GM20431 (cell line): Measurements from ENCODE around the gene OTX1.
"Not testable (repeated sequence)": the region's sequence is repeated elsewhere in the genome, so short reads cannot be mapped to it uniquely, and the experiment has no call there.

Experiments used
- in situ Hi-C: fragments of 300-500 bp; cut with MseI, MboI; formaldehyde crosslinking; loops from one replicate; pipeline ENCODE4 v1.15.0; 2020; ENCODE audit warnings: low sequenced_read_pairs; ENCODE audit not compliant: unreplicated experiment

The OTX1 gene

GRCh38 chr2:63050334-63051041 lies at the start of gene OTX1:
Gene OTX1 (plus strand): TSS chr2:63050830. CDS start chr2:63052991, 2,161 bp downstream.
- in situ Hi-C loops = no loop called here

- in situ Hi-C loops = no loop called here
These were observed 49.1 kb upstream of the OTX1 start for GRCh38 chr2:63001576-63001975.

GRCh38 chr2:63003351-63003750 lies 47.3 kb upstream of the OTX1 start:
- in situ Hi-C loops = no loop called here

- in situ Hi-C loops = no loop called here
These were observed 42.7 kb upstream of the OTX1 start for GRCh38 chr2:63007813-63008458.

GRCh38 chr2:63008838-63009237 lies 41.8 kb upstream of the OTX1 start:
- in situ Hi-C loops = no loop called here

GRCh38 chr2:63009490-63009889 lies 41.1 kb upstream of the OTX1 start:
- in situ Hi-C loops = no loop called here

GRCh38 chr2:63012541-63012940 lies 38.1 kb upstream of the OTX1 start:
- in situ Hi-C loops = no loop called here

- in situ Hi-C loops = no loop called here
These were observed 37.2 kb upstream of the OTX1 start for GRCh38 chr2:63013438-63013837.

- in situ Hi-C loops = no loop called here
These were observed 35.2 kb upstream of the OTX1 start for GRCh38 chr2:63015389-63015788.

- in situ Hi-C loops = no loop called here
These were observed 32.2 kb upstream of the OTX1 start for GRCh38 chr2:63018439-63018838.

- in situ Hi-C loops = not testable (repeated sequence)
These were observed 30.9 kb upstream of the OTX1 start for GRCh38 chr2:63019686-63020085.

- in situ Hi-C loops = no loop called here
These were observed 27.2 kb upstream of the OTX1 start for GRCh38 chr2:63023444-63023843.

- in situ Hi-C loops = no loop called here
These were observed 23.4 kb upstream of the OTX1 start for GRCh38 chr2:63027220-63027619.

GRCh38 chr2:63029058-63029457 lies 21.6 kb upstream of the OTX1 start:
- in situ Hi-C loops = no loop called here

GRCh38 chr2:63034526-63034925 lies 16.1 kb upstream of the OTX1 start:
- in situ Hi-C loops = no loop called here

GRCh38 chr2:63035169-63035568 lies 15.5 kb upstream of the OTX1 start:
- in situ Hi-C loops = no loop called here

- in situ Hi-C loops = no loop called here
These were observed 15.0 kb upstream of the OTX1 start for GRCh38 chr2:63035660-63036059.

- in situ Hi-C loops = no loop called here
These were observed 12.6 kb upstream of the OTX1 start for GRCh38 chr2:63038034-63038433.

- in situ Hi-C loops = no loop called here
These were observed 10.0 kb upstream of the OTX1 start for GRCh38 chr2:63040586-63040985.

GRCh38 chr2:63041592-63041991 lies 9.0 kb upstream of the OTX1 start:
- in situ Hi-C loops = no loop called here

GRCh38 chr2:63044362-63045327 lies 6.0 kb upstream of the OTX1 start:
- in situ Hi-C loops = no loop called here
